Fibroblast of villous mesenchyme (primary cell): ENCODE measurements around the gene DNER. TPM values are rescaled to one million over a fixed set of nuclear protein-coding genes. Genes with fewer than 3 reads are reported as not detected.

Experiments used
- DNase-seq: peaks from one replicate; pipeline ENCODE4 v3.0.0-alpha.2; 2010; ENCODE audit warnings: low read depth
- H3K4me3 ChIP-seq: 2 replicates; pipeline ENCODE4 v1.5.1; 2011; ENCODE audit warnings: low read depth, mild to moderate bottlenecking, low read length
- total RNA-seq: library from RNA; depleted of rRNA; stranded (reverse); fragments of >200 nt; gene quantifications from 2 replicates; pipeline ENCODE4 v1.2.3, GENCODE V29; 2012
- TF ChIP-seq, protein P1 (sequence below): IDR thresholded peaks from 2 replicates; pipeline ENCODE4 v1.5.1; 2012; ENCODE audit warnings: low read depth, mild to moderate bottlenecking, low read length; ENCODE audit not compliant: insufficient read depth

Gene DNER
- total RNA-seq, 1 donor = 0.86 TPM

GRCh38 chr2:229672021-229672420 lies 42.3 kb downstream of the DNER start:
- TF ChIP-seq, protein P1, sequence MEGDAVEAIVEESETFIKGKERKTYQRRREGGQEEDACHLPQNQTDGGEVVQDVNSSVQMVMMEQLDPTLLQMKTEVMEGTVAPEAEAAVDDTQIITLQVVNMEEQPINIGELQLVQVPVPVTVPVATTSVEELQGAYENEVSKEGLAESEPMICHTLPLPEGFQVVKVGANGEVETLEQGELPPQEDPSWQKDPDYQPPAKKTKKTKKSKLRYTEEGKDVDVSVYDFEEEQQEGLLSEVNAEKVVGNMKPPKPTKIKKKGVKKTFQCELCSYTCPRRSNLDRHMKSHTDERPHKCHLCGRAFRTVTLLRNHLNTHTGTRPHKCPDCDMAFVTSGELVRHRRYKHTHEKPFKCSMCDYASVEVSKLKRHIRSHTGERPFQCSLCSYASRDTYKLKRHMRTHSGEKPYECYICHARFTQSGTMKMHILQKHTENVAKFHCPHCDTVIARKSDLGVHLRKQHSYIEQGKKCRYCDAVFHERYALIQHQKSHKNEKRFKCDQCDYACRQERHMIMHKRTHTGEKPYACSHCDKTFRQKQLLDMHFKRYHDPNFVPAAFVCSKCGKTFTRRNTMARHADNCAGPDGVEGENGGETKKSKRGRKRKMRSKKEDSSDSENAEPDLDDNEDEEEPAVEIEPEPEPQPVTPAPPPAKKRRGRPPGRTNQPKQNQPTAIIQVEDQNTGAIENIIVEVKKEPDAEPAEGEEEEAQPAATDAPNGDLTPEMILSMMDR = no peak
- no peak for DNase-seq
- H3K4me3 ChIP-seq = no peak overlapping the region

DNA sequence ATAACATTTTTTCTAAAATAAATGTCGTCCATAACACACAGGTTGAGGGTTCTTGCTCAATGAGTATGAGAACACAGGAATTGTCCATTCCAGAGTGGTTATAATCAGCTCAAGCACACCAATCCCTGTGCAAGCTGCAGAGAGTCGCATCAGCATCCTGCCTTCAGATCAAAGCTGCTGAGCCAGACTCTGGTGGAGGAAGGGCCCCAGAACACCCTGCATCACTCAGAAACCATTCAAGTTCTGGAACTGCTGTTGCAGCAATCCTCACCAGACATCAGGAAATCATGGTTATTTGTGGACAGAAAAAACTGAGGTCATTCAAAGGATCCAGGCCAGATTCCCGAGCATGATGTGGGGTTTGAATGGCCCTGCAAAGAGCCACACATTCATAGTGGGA lies 44.5 kb downstream of the DNER start:
- DNase-seq = no peak
- no peak overlapping the region for H3K4me3 ChIP-seq
- TF ChIP-seq, protein P1 = no peak

- TF ChIP-seq, protein P1 = no peak
- no peak overlapping the region for H3K4me3 ChIP-seq
- no peak for DNase-seq
These were observed 47.5 kb downstream of the DNER start for GRCh38 chr2:229666811-229667210.

- no peak overlapping the region for H3K4me3 ChIP-seq
- DNase-seq = no peak
- TF ChIP-seq, protein P1 = no peak
These were observed 49.2 kb downstream of the DNER start for GRCh38 chr2:229665158-229665557.

DNA sequence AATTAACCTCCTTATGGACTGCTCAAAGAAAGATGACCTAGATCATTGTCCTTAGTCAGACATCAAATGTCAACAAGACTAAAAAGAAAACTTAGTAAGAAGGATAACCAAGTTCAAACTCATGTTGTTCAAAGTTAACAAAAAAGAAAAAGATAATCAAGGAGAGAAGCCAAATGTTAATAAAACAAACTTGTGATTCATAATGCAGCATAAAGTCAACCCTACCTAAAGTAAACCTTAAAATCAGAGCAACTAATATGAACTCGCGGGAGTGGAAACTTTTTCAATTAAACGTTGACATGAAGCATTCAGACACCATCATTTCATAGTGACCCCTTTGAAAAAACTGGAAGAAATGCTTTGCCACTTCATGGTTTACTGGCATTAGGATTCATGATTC lies 52.9 kb downstream of the DNER start:
- H3K4me3 ChIP-seq = no peak overlapping the region
- TF ChIP-seq, protein P1 = no peak
- DNase-seq = no peak

- TF ChIP-seq, protein P1 = no peak
- no peak overlapping the region for H3K4me3 ChIP-seq
- no peak for DNase-seq
These were observed 53.4 kb downstream of the DNER start for GRCh38 chr2:229660951-229661350.

GRCh38 chr2:229660391-229660790 lies 54.0 kb downstream of the DNER start:
- no peak overlapping the region for H3K4me3 ChIP-seq
- no peak for DNase-seq
- TF ChIP-seq, protein P1 = no peak
